ENCODE data around the gene IKZF2. TPM values are rescaled to one million over a fixed set of nuclear protein-coding genes. Genes with fewer than 3 reads are reported as not detected.

IKZF2 gene
- total and polyA plus RNA-seq, 10 donors: 0.50 to 43.4 (median 20.4) TPM

- Histone ChIP-seq H3K9me3 (no peaks in the 10 kb centered on the region), H3K27ac (no peak overlapping the region), H3K4me3 (no peak overlapping the region), H3K4me1 (no peaks in the 10 kb centered on the region), H3K27me3 (replicated peaks in 1 of 7) (no peaks in the 10 kb centered on the region), H3K36me3 (no peaks in the 10 kb centered on the region)
- 81 to 89% (median 83%) methylated on average over 4 of the region's 4 CpGs for WGBS, 5 donors
- intact Hi-C loops (cut with DNase I; ENCODE audit: low total_unique reads): no loop called here
- no peak for DNase-seq
- TF ChIP-seq, protein P1, sequence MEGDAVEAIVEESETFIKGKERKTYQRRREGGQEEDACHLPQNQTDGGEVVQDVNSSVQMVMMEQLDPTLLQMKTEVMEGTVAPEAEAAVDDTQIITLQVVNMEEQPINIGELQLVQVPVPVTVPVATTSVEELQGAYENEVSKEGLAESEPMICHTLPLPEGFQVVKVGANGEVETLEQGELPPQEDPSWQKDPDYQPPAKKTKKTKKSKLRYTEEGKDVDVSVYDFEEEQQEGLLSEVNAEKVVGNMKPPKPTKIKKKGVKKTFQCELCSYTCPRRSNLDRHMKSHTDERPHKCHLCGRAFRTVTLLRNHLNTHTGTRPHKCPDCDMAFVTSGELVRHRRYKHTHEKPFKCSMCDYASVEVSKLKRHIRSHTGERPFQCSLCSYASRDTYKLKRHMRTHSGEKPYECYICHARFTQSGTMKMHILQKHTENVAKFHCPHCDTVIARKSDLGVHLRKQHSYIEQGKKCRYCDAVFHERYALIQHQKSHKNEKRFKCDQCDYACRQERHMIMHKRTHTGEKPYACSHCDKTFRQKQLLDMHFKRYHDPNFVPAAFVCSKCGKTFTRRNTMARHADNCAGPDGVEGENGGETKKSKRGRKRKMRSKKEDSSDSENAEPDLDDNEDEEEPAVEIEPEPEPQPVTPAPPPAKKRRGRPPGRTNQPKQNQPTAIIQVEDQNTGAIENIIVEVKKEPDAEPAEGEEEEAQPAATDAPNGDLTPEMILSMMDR (IDR thresholded peaks at IDR 0.05 in 8 of 11, conservative IDR thresholded peaks at IDR 0.05 in 3 of 11): no peak
- TF ChIP-seq POLR2AphosphoS5 (IDR thresholded peaks at IDR 0.05) (no peak), POLR2A (IDR thresholded peaks at IDR 0.05) (no peak)
Observed at GRCh38 chr2:213085538-213085937, 65.9 kb downstream of the IKZF2 start.

DNA sequence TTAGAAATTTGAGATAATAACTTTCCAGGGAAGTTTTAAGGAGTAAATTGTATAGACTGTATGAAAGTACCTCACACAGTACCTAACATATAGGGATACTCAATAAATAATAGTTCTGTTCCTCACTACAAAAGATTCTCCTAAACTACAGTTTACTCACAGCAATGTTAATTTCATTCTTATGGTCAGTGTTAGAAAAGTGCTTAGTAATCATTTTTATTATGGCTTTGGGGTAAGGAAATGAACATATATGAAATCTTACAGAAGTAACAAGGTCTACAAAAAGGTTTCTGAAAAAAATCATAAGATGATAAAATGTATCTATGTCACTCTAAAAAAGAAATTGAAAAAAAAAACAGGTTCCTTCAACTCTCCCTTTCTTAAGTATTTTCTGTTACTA lies 67.2 kb downstream of the IKZF2 start:
- Histone ChIP-seq H3K4me1 (peaks cover 0 to 4% (median 0%) of the 10 kb centered on the region in 6 donors), H3K27ac (no peak overlapping the region), H3K9me3 (no peaks in the 10 kb centered on the region), H3K27me3 (replicated peaks in 1 of 7) (no peaks in the 10 kb centered on the region), H3K4me3 (no peak overlapping the region), H3K36me3 (no peaks in the 10 kb centered on the region)
- intact Hi-C loops (cut with DNase I; ENCODE audit: low total_unique reads): no loop called here
- no peak for DNase-seq
- TF ChIP-seq, protein P1 (IDR thresholded peaks at IDR 0.05 in 8 of 11, conservative IDR thresholded peaks at IDR 0.05 in 3 of 11): no peak
- TF ChIP-seq POLR2AphosphoS5 (IDR thresholded peaks at IDR 0.05): no peak
- TF ChIP-seq POLR2A (IDR thresholded peaks at IDR 0.05): no peak

GRCh38 chr2:213080969-213081617 lies 70.3 kb downstream of the IKZF2 start:
- intact Hi-C loops (cut with DNase I; ENCODE audit: low total_unique reads): no loop called here

GRCh38 chr2:213079756-213080155 lies 71.7 kb downstream of the IKZF2 start:
- intact Hi-C loops (cut with DNase I; ENCODE audit: low total_unique reads): no loop called here
- no peak for DNase-seq
- Histone ChIP-seq H3K27ac (no peak overlapping the region), H3K9me3 (no peaks in the 10 kb centered on the region), H3K4me1 (peaks cover 0 to 4% (median 0%) of the 10 kb centered on the region in 6 donors), H3K4me3 (no peak overlapping the region), H3K36me3 (no peaks in the 10 kb centered on the region), H3K27me3 (replicated peaks in 1 of 7) (no peaks in the 10 kb centered on the region)
- TF ChIP-seq, protein P1 (IDR thresholded peaks at IDR 0.05 in 8 of 11, conservative IDR thresholded peaks at IDR 0.05 in 3 of 11): no peak
- no peak for TF ChIP-seq POLR2A (IDR thresholded peaks at IDR 0.05)
- no peak for TF ChIP-seq POLR2AphosphoS5 (IDR thresholded peaks at IDR 0.05)

More at GRCh38 chr2:213080969-213081617, 70.3 kb downstream of the IKZF2 start:
- no peaks in the 10 kb centered on the region for H3K36me3 ChIP-seq
- H3K4me1 ChIP-seq: peaks cover 0 to 4% (median 0%) of the 10 kb centered on the region in 6 donors
- no peak overlapping the region for H3K4me3 ChIP-seq
- no peak overlapping the region for H3K27ac ChIP-seq
- H3K27me3 ChIP-seq (replicated peaks in 1 of 7): no peaks in the 10 kb centered on the region
- no peaks in the 10 kb centered on the region for H3K9me3 ChIP-seq
- DNase-seq: no peak
- TF ChIP-seq, protein P1 (IDR thresholded peaks at IDR 0.05 in 8 of 11, conservative IDR thresholded peaks at IDR 0.05 in 3 of 11): no peak
- TF ChIP-seq POLR2AphosphoS5 (IDR thresholded peaks at IDR 0.05): no peak
- no peak for TF ChIP-seq POLR2A (IDR thresholded peaks at IDR 0.05)

Measured in spleen (tissue), 11 donors.